Fibroblast of skin of abdomen (primary cell): Measurements from ENCODE around the gene IFI44. TPM values are rescaled to one million over a fixed set of nuclear protein-coding genes. Genes with fewer than 3 reads are reported as not detected.

Experiments used
- DNase-seq: peaks from one replicate; pipeline ENCODE4 v3.0.0-alpha.2; 2013
- polyA plus RNA-seq, 2 experiments: library from polyadenylated mRNA; unstranded; fragments of 120-200 nt; gene quantifications; one replicate each; pipeline ENCODE4 v1.2.1, GENCODE V29; 2013; ENCODE audit not compliant: insufficient read length in 2 of 2

IFI44 gene
- 15.9 TPM for polyA plus RNA-seq (2013, experiment 1 of 2; ENCODE audit: insufficient read length)
- polyA plus RNA-seq (2013, experiment 2 of 2; ENCODE audit: insufficient read length) = 13.9 TPM

- peak; percentile 86 for DNase-seq
Measured at GRCh38 chr1:78649628-78650027, at the start of gene IFI44. Gene IFI44 (plus strand): TSS chr1:78649831. CDS start chr1:78650196, 365 bp downstream.

- DNase-seq = no peak
Measured at GRCh38 chr1:78601068-78601467, 48.6 kb upstream of the IFI44 start.

GRCh38 chr1:78603206-78603605, 46.4 kb upstream of the IFI44 start:
- DNase-seq = peak; percentile 80

- DNase-seq = no peak
Measured at GRCh38 chr1:78604643-78605042, 45.0 kb upstream of the IFI44 start.

GRCh38 chr1:78606274-78606673, 43.4 kb upstream of the IFI44 start:
- no peak for DNase-seq

- peak; percentile 31 for DNase-seq
Measured at GRCh38 chr1:78607334-78607927, 42.2 kb upstream of the IFI44 start.

- no peak for DNase-seq
Measured at GRCh38 chr1:78607944-78608343, 41.7 kb upstream of the IFI44 start.

GRCh38 chr1:78617615-78618026, 32.0 kb upstream of the IFI44 start:
- DNase-seq = peak; percentile 85

GRCh38 chr1:78619032-78619431, 30.6 kb upstream of the IFI44 start:
- peak; percentile 3 for DNase-seq

GRCh38 chr1:78619446-78619802, 30.2 kb upstream of the IFI44 start:
- DNase-seq = peak; percentile 3

- DNase-seq = peak; percentile 66
Measured at GRCh38 chr1:78619803-78620579, 29.6 kb upstream of the IFI44 start, which contains the start of gene IFI44L. Gene IFI44L (plus strand): TSS chr1:78620448. CDS start chr1:78627916, 7,468 bp downstream.

GRCh38 chr1:78620666-78621065, 29.0 kb upstream of the IFI44 start:
- DNase-seq = no peak

GRCh38 chr1:78622548-78622947, 27.1 kb upstream of the IFI44 start:
- no peak for DNase-seq

GRCh38 chr1:78624035-78624434, 25.6 kb upstream of the IFI44 start:
- DNase-seq = no peak

- DNase-seq = peak; percentile 17
Measured at GRCh38 chr1:78627321-78627720, 22.3 kb upstream of the IFI44 start.

- DNase-seq = no peak
Measured at GRCh38 chr1:78630600-78630999, 19.0 kb upstream of the IFI44 start.

GRCh38 chr1:78633209-78633608, 16.4 kb upstream of the IFI44 start:
- no peak for DNase-seq

GRCh38 chr1:78640462-78640861, 9.2 kb upstream of the IFI44 start:
- no peak for DNase-seq

GRCh38 chr1:78641558-78641957, 8.1 kb upstream of the IFI44 start:
- no peak for DNase-seq

GRCh38 chr1:78645723-78646122, 3.9 kb upstream of the IFI44 start:
- DNase-seq = no peak

- no peak for DNase-seq
Measured at GRCh38 chr1:78647238-78647637, 2.4 kb upstream of the IFI44 start.

GRCh38 chr1:78650114-78650660, 556 bp downstream of the IFI44 start:
- DNase-seq = peak; percentile 26

- DNase-seq = peak; percentile 74
Measured at GRCh38 chr1:78651241-78651640, 1.6 kb downstream of the IFI44 start.
